ENCODE data around the gene PACRG. TPM values are rescaled to one million over a fixed set of nuclear protein-coding genes. Genes with fewer than 3 reads are reported as not detected.

PACRG gene
- total and polyA plus RNA-seq, 10 of the 15 experiments (the other 5 are each of a cell fraction or from before 2014, with no cell fraction given): not detected

DNA sequence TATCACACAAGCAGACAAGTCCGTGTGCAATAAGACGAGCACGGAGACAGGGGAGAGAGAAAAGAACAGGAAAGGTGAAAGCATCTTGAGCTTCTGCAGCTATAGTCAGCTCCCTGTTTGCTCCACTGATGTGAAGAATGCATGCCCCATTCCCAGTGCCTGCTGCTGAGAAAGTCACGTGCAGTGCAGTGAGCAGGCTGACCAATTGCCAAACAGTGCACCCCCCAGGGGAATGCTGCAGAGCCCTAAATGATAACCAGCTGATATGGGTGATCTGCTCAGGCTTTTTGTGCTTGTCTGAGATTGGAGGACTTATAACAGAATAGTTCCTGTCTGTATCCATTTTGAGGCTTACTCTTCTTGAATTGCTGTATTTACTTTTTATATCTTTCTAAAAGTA, 121.5 kb downstream of the PACRG start:
- 47% methylated on average over 4 of the region's 4 CpGs for WGBS (ENCODE audit: insufficient coverage, insufficient replicate concordance, low lambda C conversion rate, missing lambda C conversion rate)
- Histone ChIP-seq H3K27me3 (replicated peaks in 1 of 2; ENCODE audit: control insufficient read depth in 2 of 2, insufficient read depth in 2 of 2, low read length in 1 of 2) (no peaks in the 10 kb centered on the region), H3K4me3 (no peak overlapping the region), H3K9ac (ENCODE audit: control insufficient read depth, insufficient read depth, low read length) (no peak overlapping the region), H2AFZ (ENCODE audit: control insufficient read depth, low read depth, low read length) (no peak overlapping the region), H3K36me3 (ENCODE audit: control insufficient read depth in 2 of 2, insufficient read depth in 2 of 2, low read length in 1 of 2) (no peaks in the 10 kb centered on the region), H3K79me2 (ENCODE audit: control insufficient read depth, insufficient read depth, low read length) (no peaks in the 10 kb centered on the region), H3K9me3 (replicated peaks; ENCODE audit: control insufficient read depth, insufficient read depth, low read length) (no peaks in the 10 kb centered on the region), H4K20me1 (ENCODE audit: control insufficient read depth, insufficient read depth) (no peaks in the 10 kb centered on the region), H3K4me2 (ENCODE audit: control insufficient read depth, insufficient read depth) (no peak overlapping the region), H3K4me1 (ENCODE audit: control insufficient read depth, insufficient read depth, low read length) (no peaks in the 10 kb centered on the region), H3K27ac (ENCODE audit: control insufficient read depth, insufficient read depth) (no peak overlapping the region)
- SMC1A ChIA-PET (ENCODE audit: uncharacterized antibody, unreplicated experiment): no interaction called here
- BruUV-seq (replicated peaks): no TSS peak
- CTCF ChIA-PET: no interaction called here
- in situ Hi-C loops (cut with MboI) (no loop called here), intact Hi-C loops (cut with micrococcal nuclease; ENCODE audit: unreplicated experiment) (no loop called here)
- RAD21 ChIA-PET (ENCODE audit: unreplicated experiment): no interaction called here
- TF ChIP-seq RB1 (IDR thresholded peaks at IDR 0.05; ENCODE audit: borderline replicate concordance) (no peak), HDGF (IDR thresholded peaks at IDR 0.05) (no peak), TAF1 (IDR thresholded peaks at IDR 0.05; ENCODE audit: borderline replicate concordance, low read depth, low read length) (no peak), POLR2A (IDR thresholded peaks at IDR 0.05; ENCODE audit: low read depth, low read length) (no peak), FOXK2 (IDR thresholded peaks at IDR 0.05) (no peak)
- no peak for DNase-seq (ENCODE audit: low read depth, low spot score)
- no peak for ATAC-seq
- POLR2A ChIA-PET: no interaction called here
- FAIRE-seq: no peak

GRCh38 chr6:162852192-162852591, 124.4 kb downstream of the PACRG start:
- DNase-seq (ENCODE audit: low read depth, low spot score) (no peak), ATAC-seq (no peak), FAIRE-seq (no peak)
- Histone ChIP-seq H3K9ac (ENCODE audit: control insufficient read depth, insufficient read depth, low read length) (no peak overlapping the region), H2AFZ (ENCODE audit: control insufficient read depth, low read depth, low read length) (no peak overlapping the region), H3K79me2 (ENCODE audit: control insufficient read depth, insufficient read depth, low read length) (no peaks in the 10 kb centered on the region), H3K4me2 (ENCODE audit: control insufficient read depth, insufficient read depth) (no peak overlapping the region), H3K36me3 (ENCODE audit: control insufficient read depth in 2 of 2, insufficient read depth in 2 of 2, low read length in 1 of 2) (no peaks in the 10 kb centered on the region), H3K27me3 (replicated peaks in 1 of 2; ENCODE audit: control insufficient read depth in 2 of 2, insufficient read depth in 2 of 2, low read length in 1 of 2) (no peaks in the 10 kb centered on the region), H3K9me3 (replicated peaks; ENCODE audit: control insufficient read depth, insufficient read depth, low read length) (no peaks in the 10 kb centered on the region), H4K20me1 (ENCODE audit: control insufficient read depth, insufficient read depth) (no peaks in the 10 kb centered on the region), H3K4me1 (ENCODE audit: control insufficient read depth, insufficient read depth, low read length) (no peaks in the 10 kb centered on the region), H3K4me3 (no peak overlapping the region), H3K27ac (ENCODE audit: control insufficient read depth, insufficient read depth) (no peak overlapping the region)
- WGBS (ENCODE audit: insufficient coverage, insufficient replicate concordance, low lambda C conversion rate, missing lambda C conversion rate): 3% methylated on average over 6 of the region's 6 CpGs
- SMC1A ChIA-PET (ENCODE audit: uncharacterized antibody, unreplicated experiment): no interaction called here
- no TSS peak for BruUV-seq (replicated peaks)
- CTCF ChIA-PET: no interaction called here
- in situ Hi-C loops (cut with MboI) (no loop called here), intact Hi-C loops (cut with micrococcal nuclease; ENCODE audit: unreplicated experiment) (no loop called here)
- RAD21 ChIA-PET (ENCODE audit: unreplicated experiment): no interaction called here
- no peak for TF ChIP-seq CHD1 (IDR thresholded peaks at IDR 0.05; ENCODE audit: low read depth, low read length)
- POLR2A ChIA-PET: no interaction called here
